Mucosa of stomach (tissue), 1 donor: ENCODE results near the gene RRBP1.

Experiments
- H3K27me3 ChIP-seq: one replicate; pipeline ENCODE4 v1.7.0; 2013; ENCODE audit warnings: mild to moderate bottlenecking, low read length; ENCODE audit not compliant: control insufficient read depth, insufficient read depth
- H3K36me3 ChIP-seq: one replicate; pipeline ENCODE4 v1.7.0; 2013; ENCODE audit warnings: low read length; ENCODE audit not compliant: control insufficient read depth, insufficient read depth
- H3K4me1 ChIP-seq: one replicate; pipeline ENCODE4 v1.7.0; 2013; ENCODE audit warnings: mild to moderate bottlenecking, low read length; ENCODE audit not compliant: control insufficient read depth, insufficient read depth
- H3K4me3 ChIP-seq: one replicate; pipeline ENCODE4 v1.7.0; 2013; ENCODE audit warnings: low read length
- H3K9ac ChIP-seq: one replicate; pipeline ENCODE4 v1.7.0; 2013; ENCODE audit warnings: mild to moderate bottlenecking, low read length, moderate library complexity
- H3K9me3 ChIP-seq: one replicate; pipeline ENCODE4 v1.7.0; 2013; ENCODE audit warnings: mild to moderate bottlenecking, low read length, moderate library complexity; ENCODE audit not compliant: control insufficient read depth
- donor health status: Pancreatic carcinoma.

The RRBP1 gene, protein sequence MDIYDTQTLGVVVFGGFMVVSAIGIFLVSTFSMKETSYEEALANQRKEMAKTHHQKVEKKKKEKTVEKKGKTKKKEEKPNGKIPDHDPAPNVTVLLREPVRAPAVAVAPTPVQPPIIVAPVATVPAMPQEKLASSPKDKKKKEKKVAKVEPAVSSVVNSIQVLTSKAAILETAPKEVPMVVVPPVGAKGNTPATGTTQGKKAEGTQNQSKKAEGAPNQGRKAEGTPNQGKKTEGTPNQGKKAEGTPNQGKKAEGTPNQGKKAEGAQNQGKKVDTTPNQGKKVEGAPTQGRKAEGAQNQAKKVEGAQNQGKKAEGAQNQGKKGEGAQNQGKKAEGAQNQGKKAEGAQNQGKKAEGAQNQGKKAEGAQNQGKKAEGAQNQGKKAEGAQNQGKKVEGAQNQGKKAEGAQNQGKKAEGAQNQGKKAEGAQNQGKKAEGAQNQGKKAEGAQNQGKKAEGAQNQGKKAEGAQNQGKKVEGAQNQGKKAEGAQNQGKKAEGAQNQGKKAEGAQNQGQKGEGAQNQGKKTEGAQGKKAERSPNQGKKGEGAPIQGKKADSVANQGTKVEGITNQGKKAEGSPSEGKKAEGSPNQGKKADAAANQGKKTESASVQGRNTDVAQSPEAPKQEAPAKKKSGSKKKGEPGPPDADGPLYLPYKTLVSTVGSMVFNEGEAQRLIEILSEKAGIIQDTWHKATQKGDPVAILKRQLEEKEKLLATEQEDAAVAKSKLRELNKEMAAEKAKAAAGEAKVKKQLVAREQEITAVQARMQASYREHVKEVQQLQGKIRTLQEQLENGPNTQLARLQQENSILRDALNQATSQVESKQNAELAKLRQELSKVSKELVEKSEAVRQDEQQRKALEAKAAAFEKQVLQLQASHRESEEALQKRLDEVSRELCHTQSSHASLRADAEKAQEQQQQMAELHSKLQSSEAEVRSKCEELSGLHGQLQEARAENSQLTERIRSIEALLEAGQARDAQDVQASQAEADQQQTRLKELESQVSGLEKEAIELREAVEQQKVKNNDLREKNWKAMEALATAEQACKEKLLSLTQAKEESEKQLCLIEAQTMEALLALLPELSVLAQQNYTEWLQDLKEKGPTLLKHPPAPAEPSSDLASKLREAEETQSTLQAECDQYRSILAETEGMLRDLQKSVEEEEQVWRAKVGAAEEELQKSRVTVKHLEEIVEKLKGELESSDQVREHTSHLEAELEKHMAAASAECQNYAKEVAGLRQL (N-terminal part only)

DNA sequence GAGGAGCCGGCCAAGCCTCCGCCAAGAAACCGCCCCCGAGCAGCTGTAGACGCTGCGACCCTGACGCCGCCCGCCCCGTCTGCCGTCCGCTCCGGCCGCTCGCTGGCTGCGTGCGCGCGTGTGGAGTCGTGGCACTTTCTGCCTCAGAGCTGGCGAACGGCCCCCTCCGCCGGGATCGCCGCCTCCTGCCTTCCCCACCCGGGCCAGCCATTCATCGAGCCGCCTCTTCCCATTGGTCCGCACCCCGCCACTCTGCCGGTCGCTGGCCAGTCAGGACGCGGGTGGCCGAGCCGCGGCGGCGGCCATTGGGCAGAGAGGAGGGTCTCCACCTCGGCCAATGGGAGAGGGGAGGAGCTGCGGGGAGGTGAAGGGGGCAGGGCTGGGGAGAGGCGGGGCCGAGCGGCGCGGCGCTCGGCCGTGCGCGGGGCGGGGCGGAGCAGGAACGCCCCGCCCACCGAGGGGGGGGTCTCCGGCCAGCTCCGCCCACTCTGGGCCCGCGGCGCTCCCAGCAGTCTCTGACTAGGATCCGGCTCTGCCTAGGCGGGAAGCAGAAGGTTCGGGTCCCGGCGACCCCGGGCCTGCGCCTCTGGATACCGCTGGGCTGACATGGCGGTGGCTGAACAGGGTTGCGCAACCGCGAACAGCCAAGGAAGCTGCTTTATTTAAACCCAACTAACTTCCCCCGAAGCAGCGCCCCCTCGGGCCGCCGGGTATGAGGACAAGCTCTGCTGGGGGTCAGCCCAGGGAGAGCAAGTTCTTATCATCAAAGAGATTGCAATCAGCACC lies at the start of gene RRBP1:
TSS of gene RRBP1 (minus strand) at position 140 of the 786 bp plus-strand sequence. CDS start 21,735 bp downstream, outside the sequence.
- Histone ChIP-seq H3K4me1 (peaks cover 49% of the 10 kb centered on the region), H3K36me3 (peaks cover 3% of the 10 kb centered on the region)

DNA sequence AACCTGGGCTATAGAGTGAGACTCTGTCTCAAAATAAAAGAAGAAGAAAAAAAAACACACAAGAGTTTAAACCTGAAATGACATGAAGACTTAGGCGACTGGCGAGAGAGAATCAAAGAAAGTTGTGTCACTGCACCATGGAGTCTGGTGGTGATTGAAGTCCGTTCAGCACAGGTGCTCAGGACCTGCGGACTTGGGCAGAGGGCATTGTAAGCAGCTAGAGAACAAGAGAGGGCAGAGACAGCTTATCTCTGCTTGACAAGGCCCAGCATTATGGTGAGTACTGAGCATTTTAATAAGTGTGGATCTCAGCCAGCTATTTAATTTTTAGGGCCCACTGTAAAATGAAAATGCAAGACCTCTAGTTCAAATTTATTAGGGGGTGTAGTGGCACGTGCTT lies 49.2 kb upstream of the RRBP1 start:
- Histone ChIP-seq H3K9ac (no peak overlapping the region), H3K4me1 (no peaks in the 10 kb centered on the region), H3K9me3 (no peaks in the 10 kb centered on the region), H3K27me3 (no peaks in the 10 kb centered on the region), H3K4me3 (no peak overlapping the region), H3K36me3 (no peaks in the 10 kb centered on the region)

More for the DNA sequence above, at the start of gene RRBP1:
- Histone ChIP-seq H3K9me3 (peaks cover 9% of the 10 kb centered on the region), H3K4me3 (peak within 1 kb of the TSS; percentile 56), H3K27me3 (no peaks in the 10 kb centered on the region), H3K9ac (peak within 1 kb of the TSS; percentile 75)

- H3K9ac ChIP-seq = no peak overlapping the region
- H3K36me3 ChIP-seq = no peaks in the 10 kb centered on the region
- H3K27me3 ChIP-seq = no peaks in the 10 kb centered on the region
- no peaks in the 10 kb centered on the region for H3K9me3 ChIP-seq
- no peak overlapping the region for H3K4me3 ChIP-seq
- no peaks in the 10 kb centered on the region for H3K4me1 ChIP-seq
Measured at GRCh38 chr20:17730071-17730470, 48.0 kb upstream of the RRBP1 start.

DNA sequence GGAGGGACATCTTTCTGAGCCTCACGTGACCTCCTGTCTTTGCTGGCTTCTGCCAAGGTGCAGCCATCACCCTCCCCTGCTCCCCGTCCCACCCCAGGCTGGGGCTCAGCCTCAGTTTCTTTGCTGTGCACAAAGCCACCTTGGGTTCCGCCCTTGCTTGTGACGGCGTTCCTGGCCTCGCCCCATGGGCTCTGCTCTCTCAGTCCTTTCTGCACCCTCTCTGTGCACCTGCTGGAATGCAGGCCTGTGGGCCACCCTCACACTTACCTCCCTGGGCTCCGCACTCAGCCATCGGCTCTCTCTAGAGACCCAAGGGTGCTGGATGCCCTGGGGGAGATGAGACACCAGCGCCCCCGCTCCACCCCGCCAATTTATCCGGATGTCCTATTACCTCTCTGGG lies 46.0 kb upstream of the RRBP1 start:
- H3K27me3 ChIP-seq = no peaks in the 10 kb centered on the region
- peaks cover under 1% of the 10 kb centered on the region for H3K4me1 ChIP-seq
- H3K36me3 ChIP-seq = no peaks in the 10 kb centered on the region
- no peak overlapping the region for H3K9ac ChIP-seq
- H3K4me3 ChIP-seq = no peak overlapping the region
- H3K9me3 ChIP-seq = no peaks in the 10 kb centered on the region

DNA sequence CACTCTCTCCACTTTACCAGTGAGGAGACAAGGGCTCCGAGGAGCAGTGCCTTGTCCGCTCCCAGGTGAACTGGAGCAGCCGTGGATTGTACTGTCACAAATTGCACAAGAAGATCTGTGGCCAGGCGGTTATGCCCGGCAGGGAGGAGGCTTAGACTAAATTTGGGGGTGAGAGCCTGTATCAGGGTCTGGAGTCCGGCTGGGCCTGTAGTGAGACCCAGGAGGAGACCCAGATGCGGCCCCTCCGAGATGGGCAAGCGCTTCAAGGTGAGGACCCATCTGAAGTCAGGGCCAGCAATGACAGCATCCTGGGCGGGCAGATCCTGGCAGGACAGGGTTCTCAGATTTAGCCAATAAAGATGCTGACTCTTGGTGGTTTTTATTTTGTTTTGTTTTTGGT lies 45.3 kb upstream of the RRBP1 start:
- no peaks in the 10 kb centered on the region for H3K36me3 ChIP-seq
- no peak overlapping the region for H3K9ac ChIP-seq
- H3K4me3 ChIP-seq = no peak overlapping the region
- H3K27me3 ChIP-seq = no peaks in the 10 kb centered on the region
- peaks cover 8% of the 10 kb centered on the region for H3K4me1 ChIP-seq
- no peaks in the 10 kb centered on the region for H3K9me3 ChIP-seq

- Histone ChIP-seq H3K36me3 (no peaks in the 10 kb centered on the region), H3K4me3 (no peak overlapping the region), H3K4me1 (peaks cover 11% of the 10 kb centered on the region), H3K9me3 (no peaks in the 10 kb centered on the region), H3K27me3 (no peaks in the 10 kb centered on the region), H3K9ac (no peak overlapping the region)
Measured at GRCh38 chr20:17726902-17727301, 44.9 kb upstream of the RRBP1 start.

- H3K36me3 ChIP-seq = no peaks in the 10 kb centered on the region
- H3K27me3 ChIP-seq = no peaks in the 10 kb centered on the region
- H3K9ac ChIP-seq = no peak overlapping the region
- H3K9me3 ChIP-seq = no peaks in the 10 kb centered on the region
- no peak overlapping the region for H3K4me3 ChIP-seq
- H3K4me1 ChIP-seq = peaks cover 15% of the 10 kb centered on the region
Measured at GRCh38 chr20:17725094-17725835, 43.2 kb upstream of the RRBP1 start.

GRCh38 chr20:17723301-17723691 lies 41.3 kb upstream of the RRBP1 start:
- H3K27me3 ChIP-seq = no peaks in the 10 kb centered on the region
- H3K9ac ChIP-seq = no peak overlapping the region
- no peak overlapping the region for H3K4me3 ChIP-seq
- no peaks in the 10 kb centered on the region for H3K36me3 ChIP-seq
- peaks cover 15% of the 10 kb centered on the region for H3K4me1 ChIP-seq
- H3K9me3 ChIP-seq = no peaks in the 10 kb centered on the region

DNA sequence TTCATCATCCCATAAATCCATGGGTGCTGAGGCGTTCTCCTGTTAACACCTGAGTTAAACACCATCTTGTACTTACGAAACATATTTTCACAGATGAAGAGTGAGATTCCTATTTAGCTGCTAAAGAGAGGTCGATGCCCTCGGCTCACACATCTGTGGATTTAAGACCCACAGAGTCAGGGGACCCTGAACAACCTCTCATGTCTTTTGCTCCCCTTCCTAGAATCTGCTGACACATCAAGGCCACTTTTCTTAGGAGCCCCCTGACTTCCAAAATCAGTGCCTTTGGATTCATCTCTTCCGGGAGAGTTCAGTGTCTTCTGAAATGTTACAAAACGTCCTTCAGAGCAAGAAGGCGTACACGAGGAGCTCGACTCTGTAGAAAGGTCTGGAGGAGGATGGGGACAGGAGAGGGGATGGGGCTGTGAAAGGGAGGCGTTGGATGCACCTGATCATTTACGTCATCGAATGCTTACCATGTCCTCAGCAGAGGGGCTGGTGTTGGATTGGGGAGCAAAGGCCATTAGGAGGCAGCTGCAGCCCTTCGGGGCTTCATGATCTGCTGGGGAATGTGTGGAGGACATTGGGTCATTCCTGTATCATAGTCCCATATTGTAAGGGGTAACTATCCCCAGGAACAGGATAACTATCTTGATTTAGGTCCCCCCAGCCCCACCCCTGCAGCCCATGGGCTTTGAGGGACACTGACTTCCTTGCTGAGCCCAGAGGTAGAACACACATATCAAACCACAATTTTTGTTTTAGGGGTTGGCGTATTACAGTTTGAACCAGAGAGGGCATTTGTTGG lies 40.7 kb upstream of the RRBP1 start:
- Histone ChIP-seq H3K9me3 (no peaks in the 10 kb centered on the region), H3K36me3 (no peaks in the 10 kb centered on the region), H3K27me3 (no peaks in the 10 kb centered on the region), H3K4me3 (no peak overlapping the region), H3K4me1 (peaks cover 15% of the 10 kb centered on the region), H3K9ac (no peak overlapping the region)

- no peaks in the 10 kb centered on the region for H3K9me3 ChIP-seq
- no peak overlapping the region for H3K4me3 ChIP-seq
- no peaks in the 10 kb centered on the region for H3K27me3 ChIP-seq
- H3K9ac ChIP-seq = no peak overlapping the region
- peaks cover 15% of the 10 kb centered on the region for H3K4me1 ChIP-seq
- no peaks in the 10 kb centered on the region for H3K36me3 ChIP-seq
Measured at GRCh38 chr20:17721802-17722486, 39.9 kb upstream of the RRBP1 start.
